AG04449 (cell line): Measurements from ENCODE around the gene WDR82.

ENCODE experiments used
- CTCF ChIA-PET: fragments of 350-600 bp; formaldehyde crosslinking; extraction: SDS; loops from one replicate; lab custom pipeline; 2021; ENCODE audit warnings: antibody characterized with exemption; lab: Yijun Ruan, JAX
- POLR2A ChIA-PET: fragments of 400-600, 350-600 bp; formaldehyde crosslinking; extraction: SDS; loops from one replicate; lab custom pipeline; 2020; ENCODE audit warnings: antibody characterized with exemption, inconsistent platforms; lab: Yijun Ruan, JAX
- DNase-seq: peaks from one replicate; pipeline ENCODE4 v3.0.0-alpha.2; 2010; ENCODE audit warnings: low read depth, low spot score
- H3K4me3 ChIP-seq: 2 replicates; pipeline ENCODE4 v1.5.1; 2011; ENCODE audit warnings: low read depth, mild to moderate bottlenecking, control low read depth, low read length
- TF ChIP-seq, protein P1 (sequence below): IDR thresholded peaks from one replicate; pipeline ENCODE4 v1.5.1; 2011; ENCODE audit warnings: mild to moderate bottlenecking, moderate library complexity, low read length, control low read depth, inconsistent platforms; ENCODE audit not compliant: insufficient read depth; ENCODE audit errors: missing control alignments

WDR82 gene

DNA sequence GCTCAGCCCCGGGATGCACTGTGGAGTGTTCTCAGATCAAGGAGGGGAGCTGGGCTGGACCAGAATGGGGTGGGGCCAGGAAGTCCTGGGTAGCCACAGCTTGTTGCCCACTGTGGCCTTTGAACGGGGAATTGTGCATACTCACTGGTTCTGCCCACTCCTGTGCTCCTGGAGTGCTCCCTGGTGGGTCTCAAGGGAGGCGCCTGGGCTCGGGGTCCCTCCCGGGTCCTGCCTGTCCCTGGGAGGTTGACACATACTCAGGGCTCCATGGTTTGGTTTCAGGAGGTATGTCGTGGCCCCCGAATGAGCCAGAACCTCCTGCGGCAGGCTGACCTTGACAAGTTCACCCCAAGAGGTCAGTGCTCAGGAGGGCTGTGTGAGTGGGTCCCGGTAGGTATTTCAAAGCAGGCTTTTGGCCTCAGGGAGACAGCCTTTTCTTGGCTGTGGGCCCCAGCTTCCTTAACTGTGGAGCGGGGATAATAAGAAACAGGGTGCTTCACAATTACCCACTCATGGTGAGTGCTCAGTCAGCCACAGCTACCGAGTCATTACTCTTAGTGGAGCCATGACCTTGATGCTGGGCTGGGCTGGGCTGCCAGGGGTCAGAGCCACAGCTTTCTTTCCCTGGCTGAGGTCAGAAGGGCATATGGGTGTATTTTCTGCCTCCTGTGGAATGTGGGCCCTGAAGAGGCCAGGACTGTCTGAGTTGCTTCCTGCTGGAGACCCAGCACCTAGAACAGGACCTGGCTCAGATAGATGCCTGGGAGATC, 45.3 kb upstream of the WDR82 start:
- no peak for DNase-seq
- ChIA-PET CTCF (interaction anchor here (10.8 kb wide), 1 partner anchor 15 kb away, joined by 93 read pairs; no protein-coding TSS in a partner anchor), POLR2A (no interaction called here)
- TF ChIP-seq, protein P1, sequence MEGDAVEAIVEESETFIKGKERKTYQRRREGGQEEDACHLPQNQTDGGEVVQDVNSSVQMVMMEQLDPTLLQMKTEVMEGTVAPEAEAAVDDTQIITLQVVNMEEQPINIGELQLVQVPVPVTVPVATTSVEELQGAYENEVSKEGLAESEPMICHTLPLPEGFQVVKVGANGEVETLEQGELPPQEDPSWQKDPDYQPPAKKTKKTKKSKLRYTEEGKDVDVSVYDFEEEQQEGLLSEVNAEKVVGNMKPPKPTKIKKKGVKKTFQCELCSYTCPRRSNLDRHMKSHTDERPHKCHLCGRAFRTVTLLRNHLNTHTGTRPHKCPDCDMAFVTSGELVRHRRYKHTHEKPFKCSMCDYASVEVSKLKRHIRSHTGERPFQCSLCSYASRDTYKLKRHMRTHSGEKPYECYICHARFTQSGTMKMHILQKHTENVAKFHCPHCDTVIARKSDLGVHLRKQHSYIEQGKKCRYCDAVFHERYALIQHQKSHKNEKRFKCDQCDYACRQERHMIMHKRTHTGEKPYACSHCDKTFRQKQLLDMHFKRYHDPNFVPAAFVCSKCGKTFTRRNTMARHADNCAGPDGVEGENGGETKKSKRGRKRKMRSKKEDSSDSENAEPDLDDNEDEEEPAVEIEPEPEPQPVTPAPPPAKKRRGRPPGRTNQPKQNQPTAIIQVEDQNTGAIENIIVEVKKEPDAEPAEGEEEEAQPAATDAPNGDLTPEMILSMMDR = no peak
- H3K4me3 ChIP-seq = no peak overlapping the region

- DNase-seq = no peak
- ChIA-PET CTCF (interaction anchor here (1.2 to 10.8 kb wide), 2 partner anchors 12 to 16 kb away, joined by 4 to 93 read pairs; no protein-coding TSS in a partner anchor), POLR2A (no interaction called here)
- TF ChIP-seq, protein P1 = no peak
- H3K4me3 ChIP-seq = no peak overlapping the region
Observed at GRCh38 chr3:52322466-52322865, 44.0 kb upstream of the WDR82 start.

DNA sequence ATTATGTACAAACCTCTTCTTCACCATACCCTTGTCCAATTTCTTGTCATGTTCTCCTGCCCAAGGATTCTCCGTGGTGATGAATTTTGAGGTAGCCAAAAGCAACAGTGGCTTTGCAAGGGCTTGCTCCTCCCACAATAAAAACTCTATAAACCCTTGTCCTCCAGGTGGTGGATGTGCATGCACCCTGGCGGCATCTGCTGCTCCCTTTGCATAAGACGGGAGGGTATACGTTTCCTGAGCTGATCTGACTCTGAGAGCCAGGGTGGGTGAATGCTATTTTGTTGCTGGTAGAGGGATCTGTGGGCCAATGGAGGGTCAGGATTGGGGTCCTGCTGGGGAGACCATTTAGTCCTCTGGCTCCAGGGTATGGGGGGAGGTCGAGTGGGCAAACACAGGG, 43.0 kb upstream of the WDR82 start:
- ChIA-PET CTCF (no interaction called here), POLR2A (no interaction called here)
- no peak for DNase-seq
- no peak overlapping the region for H3K4me3 ChIP-seq
- TF ChIP-seq, protein P1 = no peak

- no peak overlapping the region for H3K4me3 ChIP-seq
- ChIA-PET POLR2A (no interaction called here), CTCF (interaction anchor here (0.9 to 1.9 kb wide), 2 partner anchors 19 to 99 kb away, joined by 5 to 6 read pairs; no protein-coding TSS in a partner anchor)
- DNase-seq = no peak
- TF ChIP-seq, protein P1 = no peak
Observed at GRCh38 chr3:52319921-52320595, 41.6 kb upstream of the WDR82 start.

DNA sequence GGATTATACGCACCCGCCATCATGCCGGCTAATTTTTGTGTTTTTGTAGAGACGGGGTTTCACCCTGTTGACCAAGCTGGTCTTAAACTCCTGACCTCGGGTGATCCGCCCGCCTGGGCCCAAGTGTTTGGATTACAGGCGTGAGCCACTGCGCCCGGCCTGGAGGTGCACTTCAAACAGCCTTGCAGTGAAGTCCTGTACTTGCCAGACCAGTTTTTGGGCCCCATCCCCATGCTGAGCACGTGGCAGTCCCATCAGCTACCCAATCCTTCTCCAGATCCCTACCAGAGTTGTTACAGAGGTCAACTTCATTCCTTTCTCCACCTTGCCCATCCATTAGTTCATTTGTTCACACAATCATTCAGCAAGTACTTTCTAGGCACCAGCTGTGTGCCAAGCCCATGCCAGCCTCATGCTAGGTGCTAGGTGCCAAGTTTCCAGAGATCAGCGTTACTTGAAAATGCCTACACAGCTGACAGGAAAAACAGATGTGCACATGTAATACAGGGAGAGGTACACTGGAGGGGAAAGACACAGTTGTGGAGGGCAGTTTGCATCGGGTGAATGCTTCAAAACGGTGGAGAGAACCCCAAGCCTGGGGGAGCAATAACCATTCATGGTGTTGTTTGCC, 39.9 kb upstream of the WDR82 start:
- H3K4me3 ChIP-seq = no peak overlapping the region
- no peak for DNase-seq
- TF ChIP-seq, protein P1 = no peak
- ChIA-PET POLR2A (no interaction called here), CTCF (interaction anchor here (1.6 kb wide), 1 partner anchor 21 kb away, joined by 14 read pairs; no protein-coding TSS in a partner anchor)
